Adipocyte (in vitro differentiated cells): Measurements from ENCODE around the gene DGCR8.
A peak's percentile ranks its signal among the peaks of the same experiment; 100 is the strongest.

ENCODE experiments used
- DNase-seq: peaks from one replicate; pipeline ENCODE4 v3.0.0-alpha.2; 2015; ENCODE audit warnings: low read depth
- H3K27me3 ChIP-seq: replicated peaks from 2 replicates; pipeline ENCODE4 v1.7.0; 2013; ENCODE audit warnings: mild to moderate bottlenecking, low read length, moderate library complexity; ENCODE audit not compliant: control insufficient read depth, insufficient read depth
- H3K36me3 ChIP-seq: 2 replicates; pipeline ENCODE4 v1.7.0; 2013; ENCODE audit warnings: low read length, mild to moderate bottlenecking, moderate library complexity; ENCODE audit not compliant: control insufficient read depth, insufficient read depth, severe bottlenecking
- H3K4me1 ChIP-seq: 2 replicates; pipeline ENCODE4 v1.7.0; 2013; ENCODE audit warnings: mild to moderate bottlenecking, low read length, moderate library complexity; ENCODE audit not compliant: control insufficient read depth, insufficient read depth
- H3K4me3 ChIP-seq: 2 replicates; pipeline ENCODE4 v1.7.0; 2013; ENCODE audit warnings: mild to moderate bottlenecking, low read length, moderate library complexity
- H3K9ac ChIP-seq: 2 replicates; pipeline ENCODE4 v1.7.0; 2013; ENCODE audit warnings: mild to moderate bottlenecking, low read length, moderate library complexity
- H3K9me3 ChIP-seq: 2 replicates; pipeline ENCODE4 v1.7.0; 2013; ENCODE audit warnings: mild to moderate bottlenecking, low read length, moderate library complexity; ENCODE audit not compliant: control insufficient read depth

Gene DGCR8

DNA sequence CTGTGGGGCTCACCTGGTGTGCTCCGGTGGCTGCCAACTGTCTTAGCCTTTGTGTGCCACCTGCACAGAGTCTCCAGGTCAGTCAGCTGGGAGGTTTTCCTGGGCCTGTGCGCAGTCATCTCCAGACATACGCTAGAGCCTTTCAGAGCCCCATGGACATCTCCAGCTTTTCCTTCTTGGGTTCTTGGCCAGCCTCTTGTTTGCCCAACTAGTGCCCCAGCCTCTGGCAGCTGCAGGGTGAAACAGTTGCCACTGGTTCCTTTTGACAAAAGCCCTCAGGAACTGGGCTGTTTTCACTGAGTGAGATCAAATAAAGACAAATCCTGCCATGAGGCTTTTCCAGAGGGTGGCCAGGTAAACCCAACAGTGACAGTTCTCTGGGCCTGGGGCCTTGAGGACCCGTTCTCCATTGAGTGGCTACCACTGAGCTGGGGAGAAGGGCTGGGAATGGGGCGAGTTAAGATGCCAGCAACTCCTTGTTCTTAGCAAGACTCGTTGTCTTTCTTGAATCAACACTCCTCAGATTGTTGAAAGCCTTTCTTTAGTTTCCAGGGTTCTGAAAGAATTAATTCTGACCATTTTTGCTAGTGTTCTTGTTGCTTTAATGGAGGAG lies 19.2 kb downstream of the DGCR8 start:
- peaks cover 84% of the 10 kb centered on the region for H3K36me3 ChIP-seq

DNA sequence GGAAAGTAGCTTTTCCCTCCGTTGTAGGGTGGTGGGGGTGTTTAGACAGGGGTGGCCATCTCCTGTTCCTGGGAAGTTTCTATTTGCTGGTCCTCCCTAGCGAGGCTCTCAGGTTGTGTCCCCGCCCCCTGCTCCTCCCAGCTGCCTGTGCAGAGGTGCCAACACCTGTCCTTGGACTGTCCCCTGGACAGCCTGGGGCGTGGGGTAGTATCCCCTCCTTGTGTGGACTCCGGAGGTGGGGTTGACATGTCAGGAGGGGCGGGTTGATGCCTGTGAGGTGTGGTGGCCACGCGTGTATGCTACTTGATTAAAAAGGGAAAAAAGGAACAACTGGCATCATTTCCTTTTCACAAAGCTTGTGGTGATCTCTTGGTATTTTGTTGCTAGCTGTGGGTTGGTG lies 21.6 kb downstream of the DGCR8 start:
- peaks cover 84% of the 10 kb centered on the region for H3K36me3 ChIP-seq
- H3K9me3 ChIP-seq = no peaks in the 10 kb centered on the region
- H3K4me3 ChIP-seq = no peak overlapping the region

More for the DNA sequence above, 19.2 kb downstream of the DGCR8 start:
- Histone ChIP-seq H3K4me3 (no peak overlapping the region), H3K9ac (no peak overlapping the region), H3K4me1 (no peaks in the 10 kb centered on the region), H3K27me3 (no peaks in the 10 kb centered on the region), H3K9me3 (no peaks in the 10 kb centered on the region)
- no peak for DNase-seq

DNA sequence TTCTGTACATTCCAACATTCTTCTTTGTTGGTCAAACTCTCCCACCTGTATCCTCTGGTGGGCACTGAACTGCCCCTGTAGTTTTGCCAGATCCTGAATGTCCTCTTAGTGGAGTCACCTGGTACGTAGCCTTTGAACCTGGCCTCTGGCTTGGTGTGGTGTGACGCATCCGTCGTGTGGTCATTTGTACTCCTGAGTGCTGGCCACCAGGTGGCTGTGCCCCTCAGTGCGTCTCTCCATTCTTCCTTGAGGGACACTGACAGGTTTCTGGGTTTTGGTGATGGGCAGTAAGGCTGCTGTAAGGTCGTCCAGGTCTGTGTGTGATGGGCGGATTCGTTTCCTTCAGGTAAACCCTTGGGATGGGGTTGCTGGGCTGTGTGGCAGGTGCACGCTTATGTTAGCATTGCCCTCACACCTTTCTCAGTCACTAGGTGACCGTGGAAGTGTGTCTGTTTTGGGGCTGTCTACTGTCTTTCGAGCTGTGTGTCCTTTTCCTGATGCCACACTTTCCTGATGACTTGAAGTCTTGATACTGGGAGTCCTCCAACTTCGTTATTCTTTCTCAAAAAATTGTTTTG lies 22.3 kb downstream of the DGCR8 start:
- Histone ChIP-seq H3K36me3 (peaks cover 84% of the 10 kb centered on the region), H3K27me3 (no peaks in the 10 kb centered on the region), H3K4me1 (no peaks in the 10 kb centered on the region), H3K4me3 (no peak overlapping the region), H3K9me3 (no peaks in the 10 kb centered on the region), H3K9ac (no peak overlapping the region)
- no peak for DNase-seq

More for the DNA sequence above, 21.6 kb downstream of the DGCR8 start:
- Histone ChIP-seq H3K9ac (no peak overlapping the region), H3K27me3 (no peaks in the 10 kb centered on the region), H3K4me1 (no peaks in the 10 kb centered on the region)
- no peak for DNase-seq

DNA sequence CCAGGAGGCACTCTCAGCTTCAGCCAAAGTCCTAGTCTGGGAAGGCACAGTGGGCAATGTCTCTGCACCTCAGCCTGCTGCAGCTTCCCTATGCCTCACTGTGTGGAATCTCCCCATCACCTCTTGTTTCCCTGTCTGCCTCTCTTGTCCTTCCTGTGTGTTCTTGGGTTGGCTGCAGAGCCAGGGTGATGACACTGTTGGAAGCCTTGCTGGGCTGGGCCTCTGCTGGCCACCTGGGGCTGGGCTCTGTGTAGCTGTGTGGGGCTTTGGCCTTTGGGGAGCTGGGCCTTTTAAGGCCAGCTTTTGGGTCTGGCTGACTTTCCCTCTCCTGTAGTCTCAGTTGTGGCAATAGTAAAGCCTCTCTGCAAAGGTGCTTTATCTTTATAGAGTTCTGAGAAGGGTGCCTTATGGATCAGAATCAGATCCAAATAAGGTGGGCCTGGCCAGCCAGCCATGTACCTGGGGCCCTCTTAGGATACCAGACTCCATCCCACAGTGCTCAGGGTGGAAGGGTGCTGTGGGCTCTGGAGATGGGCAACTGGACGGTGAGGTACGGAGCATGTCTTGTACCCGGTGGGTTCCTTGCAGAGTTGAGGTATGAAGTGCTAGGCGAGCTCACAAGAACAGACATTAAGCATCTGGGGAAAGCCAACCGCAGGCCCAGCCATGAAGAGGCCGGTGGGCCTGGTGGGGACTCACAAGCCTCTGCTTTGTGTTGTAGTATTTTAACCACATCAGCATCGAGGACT lies 25.6 kb downstream of the DGCR8 start:
- Histone ChIP-seq H3K4me1 (no peaks in the 10 kb centered on the region), H3K27me3 (no peaks in the 10 kb centered on the region), H3K4me3 (no peak overlapping the region), H3K9ac (peak overlapping the region; percentile 13), H3K36me3 (peaks cover 88% of the 10 kb centered on the region), H3K9me3 (no peaks in the 10 kb centered on the region)
- no peak for DNase-seq

DNA sequence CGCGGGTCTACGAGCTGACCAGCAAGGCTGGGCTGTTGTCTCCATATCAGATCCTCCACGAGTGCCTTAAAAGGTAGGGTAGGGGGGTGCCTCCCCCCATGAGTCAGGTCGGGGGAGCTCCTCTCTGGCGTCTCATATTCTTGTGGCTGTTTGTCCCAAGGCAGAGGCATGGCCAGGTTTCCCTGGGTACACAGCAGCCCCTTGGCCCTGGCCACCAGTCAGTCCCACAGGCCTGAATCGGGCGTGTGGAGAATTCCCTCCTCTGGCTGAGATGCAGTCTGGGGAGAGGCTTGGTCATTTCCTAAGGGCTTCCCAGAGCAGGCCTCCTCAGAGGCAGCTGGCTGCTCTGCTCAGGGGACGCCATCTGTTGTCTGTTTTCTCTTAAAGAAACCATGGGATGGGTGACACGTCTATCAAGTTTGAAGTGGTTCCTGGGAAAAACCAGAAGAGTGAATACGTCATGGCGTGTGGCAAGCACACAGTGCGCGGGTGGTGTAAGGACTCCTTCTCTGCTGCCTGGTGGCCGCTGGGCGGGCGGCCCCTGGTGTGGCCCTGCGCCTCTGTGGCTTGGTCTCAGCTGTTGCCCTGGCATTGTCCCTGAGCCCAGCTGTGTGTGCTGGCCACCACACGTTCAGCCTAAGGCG lies 26.3 kb downstream of the DGCR8 start:
- peaks cover 89% of the 10 kb centered on the region for H3K36me3 ChIP-seq
- no peak overlapping the region for H3K4me3 ChIP-seq
- H3K9ac ChIP-seq = no peak overlapping the region
- DNase-seq = no peak
- H3K27me3 ChIP-seq = no peaks in the 10 kb centered on the region
- H3K4me1 ChIP-seq = no peaks in the 10 kb centered on the region
- H3K9me3 ChIP-seq = no peaks in the 10 kb centered on the region

DNA sequence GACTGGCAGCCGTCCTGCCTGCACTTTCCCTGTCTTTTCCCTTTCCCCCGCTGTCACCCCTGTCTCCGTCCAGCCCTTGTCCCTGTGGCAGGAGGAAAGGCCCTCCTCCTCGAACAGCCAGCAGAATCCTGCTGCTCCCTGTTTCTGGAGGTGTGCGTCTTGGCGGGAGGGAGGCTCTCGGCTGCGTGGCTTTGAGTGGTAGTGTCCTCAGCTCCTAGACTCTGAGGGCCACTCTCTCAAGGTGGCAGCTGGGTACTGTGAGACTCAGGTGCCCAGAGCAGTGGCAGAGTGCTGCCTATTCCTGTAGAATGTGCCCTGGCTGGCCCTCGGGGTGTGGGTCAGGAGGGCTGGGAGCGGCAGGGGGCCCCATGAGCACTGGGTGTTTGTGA lies 26.8 kb downstream of the DGCR8 start:
- Histone ChIP-seq H3K4me1 (peaks cover 2% of the 10 kb centered on the region), H3K9me3 (no peaks in the 10 kb centered on the region), H3K4me3 (no peak overlapping the region), H3K27me3 (no peaks in the 10 kb centered on the region), H3K36me3 (peaks cover 87% of the 10 kb centered on the region), H3K9ac (no peak overlapping the region)
- DNase-seq = no peak

DNA sequence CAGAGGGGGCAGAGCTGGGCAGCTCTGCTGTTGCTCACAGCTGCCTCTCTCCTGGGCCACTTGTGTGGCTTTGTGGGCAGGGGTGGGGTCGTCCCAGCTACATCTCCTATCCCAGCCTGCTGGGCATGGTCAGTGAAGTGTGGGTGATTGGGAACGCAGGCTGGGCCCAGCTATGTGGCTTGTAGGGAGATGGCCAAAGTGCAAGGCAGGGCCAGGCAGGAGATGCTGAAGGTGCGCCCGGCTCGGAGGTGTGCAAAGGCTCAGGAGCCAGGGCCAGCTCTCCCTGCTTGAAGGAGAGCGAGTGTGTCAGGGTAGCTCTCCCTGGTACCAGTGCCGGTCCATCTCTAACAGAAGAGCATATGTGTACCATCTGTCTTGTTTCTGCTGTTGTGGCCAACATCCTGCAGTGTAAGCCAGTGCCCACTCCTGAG lies 27.4 kb downstream of the DGCR8 start:
- Histone ChIP-seq H3K36me3 (peaks cover 87% of the 10 kb centered on the region), H3K4me3 (no peak overlapping the region), H3K9ac (no peak overlapping the region), H3K9me3 (no peaks in the 10 kb centered on the region), H3K4me1 (peaks cover 8% of the 10 kb centered on the region), H3K27me3 (no peaks in the 10 kb centered on the region)
- DNase-seq = no peak

DNA sequence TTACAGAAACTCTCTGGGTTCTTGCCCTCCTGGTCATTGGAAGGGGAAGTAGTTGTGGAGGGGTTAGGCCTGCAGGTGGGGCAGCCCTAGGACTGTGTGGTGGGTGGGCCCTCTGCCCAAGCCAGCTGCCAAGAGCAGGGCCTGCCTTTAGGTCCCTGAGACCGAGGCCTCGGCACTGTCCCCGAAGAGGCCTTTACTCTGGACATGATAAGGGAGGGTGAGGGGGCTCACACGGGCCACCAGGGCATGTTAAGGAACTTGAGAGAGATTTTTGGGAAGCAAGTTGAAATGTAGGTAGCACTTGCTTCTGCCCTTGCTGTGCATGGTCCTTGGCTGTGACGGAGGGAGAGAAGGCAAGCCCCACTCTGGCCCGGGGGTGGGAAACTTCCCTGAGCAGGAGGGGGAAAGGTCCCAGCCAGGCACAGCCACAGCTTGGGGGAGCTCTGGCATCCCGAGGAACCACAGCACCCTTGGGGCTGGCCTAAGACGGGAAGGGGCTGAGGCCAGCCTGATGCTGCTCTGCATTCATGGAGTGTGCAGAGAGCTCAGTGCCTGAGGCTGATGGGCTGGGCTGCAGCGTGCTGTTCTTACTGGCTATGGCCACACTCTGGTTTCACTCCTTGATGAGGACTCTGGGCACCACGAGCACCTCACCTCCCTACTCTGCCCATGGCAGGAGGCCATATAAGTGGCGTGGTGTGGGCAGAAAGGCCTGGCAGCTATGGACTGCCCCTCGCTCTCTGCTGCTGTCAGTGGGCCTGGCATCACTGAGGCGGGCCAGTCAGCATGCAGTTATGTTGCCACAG lies 28.1 kb downstream of the DGCR8 start:
- Histone ChIP-seq H3K4me1 (peaks cover 8% of the 10 kb centered on the region), H3K9me3 (no peaks in the 10 kb centered on the region), H3K9ac (no peak overlapping the region), H3K36me3 (peaks cover 88% of the 10 kb centered on the region), H3K27me3 (no peaks in the 10 kb centered on the region), H3K4me3 (no peak overlapping the region)
- DNase-seq = no peak

DNA sequence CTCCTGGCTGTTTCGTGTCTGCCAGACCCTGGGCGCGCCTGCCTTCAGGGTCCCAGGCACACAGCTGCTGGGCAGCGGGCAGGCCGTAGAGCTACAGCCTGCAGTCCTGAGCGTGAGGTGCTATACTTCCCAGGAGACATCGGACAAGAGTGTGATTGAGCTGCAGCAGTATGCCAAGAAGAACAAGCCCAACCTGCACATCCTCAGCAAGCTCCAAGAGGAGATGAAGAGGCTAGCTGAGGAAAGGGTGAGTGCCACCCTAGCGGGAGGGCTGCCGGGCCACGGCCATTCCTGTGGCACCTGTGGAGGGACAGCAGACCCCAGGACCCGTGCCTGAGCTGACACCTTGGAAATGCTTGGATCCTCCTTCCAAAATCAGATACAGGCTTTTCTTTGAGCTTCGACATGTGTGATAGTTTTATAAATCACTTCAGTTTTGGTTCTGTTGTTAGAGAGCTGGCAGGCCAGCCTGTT lies 28.8 kb downstream of the DGCR8 start:
- peaks cover 92% of the 10 kb centered on the region for H3K36me3 ChIP-seq
- H3K9ac ChIP-seq = no peak overlapping the region
- H3K4me3 ChIP-seq = no peak overlapping the region
- no peaks in the 10 kb centered on the region for H3K27me3 ChIP-seq
- H3K9me3 ChIP-seq = no peaks in the 10 kb centered on the region
- peaks cover 8% of the 10 kb centered on the region for H3K4me1 ChIP-seq
- DNase-seq = no peak

DNA sequence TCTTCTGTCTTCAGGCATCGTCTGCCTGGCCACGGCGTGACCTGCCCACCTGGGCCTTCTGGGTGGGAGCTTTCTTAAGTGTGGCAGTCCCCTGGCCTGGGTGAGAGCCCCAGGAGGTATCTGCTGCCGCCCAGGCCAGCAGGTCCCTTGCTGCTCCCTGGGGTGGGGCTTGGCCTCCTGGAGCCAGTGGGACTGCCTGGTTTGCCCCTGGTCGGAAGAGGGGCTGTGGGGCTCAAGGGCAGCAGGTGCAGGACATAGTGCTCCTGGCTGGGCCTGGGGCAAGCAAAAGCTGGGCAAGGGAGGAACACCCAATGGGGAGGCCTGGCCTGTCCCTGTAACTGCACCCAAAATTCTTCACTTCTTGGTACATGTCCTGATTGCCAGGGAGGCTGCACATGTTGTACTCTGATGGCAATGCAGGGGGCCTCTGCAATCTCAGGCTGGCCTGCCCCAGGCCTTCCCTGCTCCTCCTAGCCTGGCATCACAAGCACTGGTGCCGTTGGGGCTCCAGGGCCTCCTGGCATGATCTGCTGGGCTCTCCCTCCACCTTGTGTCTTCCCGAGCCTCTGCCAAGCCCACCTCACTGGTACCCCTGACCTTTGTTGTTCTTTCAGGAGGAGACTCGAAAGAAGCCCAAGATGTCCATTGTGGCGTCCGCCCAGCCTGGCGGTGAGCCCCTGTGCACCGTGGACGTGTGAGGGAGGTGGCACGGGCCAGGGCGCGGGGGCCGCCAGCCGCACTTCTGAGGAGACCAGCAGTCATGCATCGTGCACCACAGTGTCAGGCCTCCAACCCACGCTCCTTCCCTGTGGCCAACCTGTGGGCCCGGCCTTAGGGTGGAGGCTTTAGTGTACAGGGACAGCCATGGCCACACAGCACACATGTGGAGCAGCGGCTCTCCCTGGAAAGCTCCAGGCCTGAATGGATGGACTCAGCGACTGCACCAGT lies 29.6 kb downstream of the DGCR8 start:
- DNase-seq = no peak
- H3K4me1 ChIP-seq = peaks cover 8% of the 10 kb centered on the region
- no peak overlapping the region for H3K4me3 ChIP-seq
- no peaks in the 10 kb centered on the region for H3K9me3 ChIP-seq
- H3K36me3 ChIP-seq = peaks cover 96% of the 10 kb centered on the region
- no peak overlapping the region for H3K9ac ChIP-seq
- H3K27me3 ChIP-seq = no peaks in the 10 kb centered on the region
